ENCODE data around the gene POU6F2. TPM values are rescaled to one million over a fixed set of nuclear protein-coding genes. Genes with fewer than 3 reads are reported as not detected.

Gene POU6F2, protein sequence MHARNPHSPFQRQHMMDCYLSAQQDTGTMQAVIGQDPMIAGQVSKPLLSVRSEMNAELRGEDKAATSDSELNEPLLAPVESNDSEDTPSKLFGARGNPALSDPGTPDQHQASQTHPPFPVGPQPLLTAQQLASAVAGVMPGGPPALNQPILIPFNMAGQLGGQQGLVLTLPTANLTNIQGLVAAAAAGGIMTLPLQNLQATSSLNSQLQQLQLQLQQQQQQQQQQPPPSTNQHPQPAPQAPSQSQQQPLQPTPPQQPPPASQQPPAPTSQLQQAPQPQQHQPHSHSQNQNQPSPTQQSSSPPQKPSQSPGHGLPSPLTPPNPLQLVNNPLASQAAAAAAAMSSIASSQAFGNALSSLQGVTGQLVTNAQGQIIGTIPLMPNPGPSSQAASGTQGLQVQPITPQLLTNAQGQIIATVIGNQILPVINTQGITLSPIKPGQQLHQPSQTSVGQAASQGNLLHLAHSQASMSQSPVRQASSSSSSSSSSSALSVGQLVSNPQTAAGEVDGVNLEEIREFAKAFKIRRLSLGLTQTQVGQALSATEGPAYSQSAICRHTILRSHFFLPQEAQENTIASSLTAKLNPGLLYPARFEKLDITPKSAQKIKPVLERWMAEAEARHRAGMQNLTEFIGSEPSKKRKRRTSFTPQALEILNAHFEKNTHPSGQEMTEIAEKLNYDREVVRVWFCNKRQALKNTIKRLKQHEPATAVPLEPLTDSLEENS
- total RNA-seq (2022; extraction: Qiagen RNA extraction; ENCODE audit: low read depth): not detected in 5 replicates

DNA sequence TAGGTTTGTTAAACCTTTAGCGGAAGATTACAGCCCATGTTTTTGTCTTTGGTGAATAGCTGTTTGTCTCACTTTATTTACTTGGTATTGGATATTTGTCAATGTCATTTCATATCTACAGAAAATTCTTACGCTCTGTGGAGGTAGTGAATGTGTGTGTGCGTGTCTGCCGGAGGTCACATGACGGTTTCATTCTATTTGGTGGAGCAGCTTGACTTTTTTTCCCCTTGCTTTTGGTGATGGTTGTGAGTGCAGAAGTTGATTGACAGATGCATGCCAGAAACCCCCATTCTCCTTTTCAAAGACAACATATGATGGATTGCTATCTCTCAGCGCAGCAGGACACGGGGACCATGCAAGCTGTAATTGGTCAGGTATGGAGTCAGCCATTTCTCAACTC, at the start of gene POU6F2:
Gene POU6F2 (plus strand): TSS at position 225 of the 400 bp plus-strand sequence. CDS start 45 bp downstream, at position 270.

Other genes with a start within 250 kb of the POU6F2 start
- gene VPS41, start 68.7 kb upstream of the POU6F2 start, total RNA-seq (2022; extraction: Qiagen RNA extraction; ENCODE audit: low read depth): 18.5 to 26.9 TPM (median 23.1 TPM) in 5 replicates

Data from A549 treated with ZK216348 at 1 μM for 4 hours (cell line).